IMR-90 (cell line): ENCODE data around the gene OR9A2. TPM values are rescaled to one million over a fixed set of nuclear protein-coding genes. Genes with fewer than 3 reads are reported as not detected.

ENCODE experiments used
- ATAC-seq: fragments of 200-7000 bp; cut with Tn5 transposase; 2 replicates; pipeline ENCODE4 v1.9.1; 2020; ENCODE audit warnings: low read depth, mild to moderate bottlenecking, moderate library complexity
- BruUV-seq: library from RNA; stranded (reverse); fragments of 400-500 nt; replicated peaks from 2 replicates; lab custom pipeline; 2021; lab: Mats Ljungman, UMichigan
- CTCF ChIA-PET: fragments of 300-600 bp; formaldehyde crosslinking; extraction: SDS; loops from one replicate; lab custom pipeline; 2021; ENCODE audit warnings: antibody characterized with exemption; lab: Yijun Ruan, JAX
- POLR2A ChIA-PET: fragments of 300-600 bp; sonication (Branson Sonifier 250); formaldehyde crosslinking; loops from one replicate; lab custom pipeline; 2022; ENCODE audit warnings: antibody characterized with exemption; ENCODE audit not compliant: unreplicated experiment; lab: Charles Lee
- DNase-seq: peaks from one replicate; pipeline ENCODE4 v3.0.0; 2013
- H2AFZ ChIP-seq: replicated peaks from 2 replicates; pipeline ENCODE3; 2013; ENCODE audit warnings: low read length, mild to moderate bottlenecking; ENCODE audit not compliant: poor library complexity
- H2AK5ac ChIP-seq: 2 replicates; pipeline ENCODE4 v1.6.1; 2013; ENCODE audit warnings: low read depth, low read length, inconsistent platforms
- H2AK9ac ChIP-seq: replicated peaks from 2 replicates; pipeline ENCODE3; 2013; ENCODE audit warnings: mild to moderate bottlenecking, low read depth, low read length, moderate library complexity; ENCODE audit not compliant: poor library complexity
- H2BK120ac ChIP-seq: 2 replicates; pipeline ENCODE4 v1.6.1; 2013; ENCODE audit warnings: low read depth, low read length, inconsistent platforms
- H2BK15ac ChIP-seq: 3 replicates; pipeline ENCODE4 v1.6.1; 2013; ENCODE audit warnings: low read depth, low read length, inconsistent platforms
- H2BK20ac ChIP-seq: 2 replicates; pipeline ENCODE4 v1.6.1; 2013; ENCODE audit warnings: low read depth, mild to moderate bottlenecking, inconsistent platforms, low read length, moderate library complexity
- H2BK5ac ChIP-seq: 2 replicates; pipeline ENCODE4 v1.6.1; 2013; ENCODE audit warnings: mild to moderate bottlenecking, low read depth, low read length, inconsistent platforms; ENCODE audit not compliant: poor library complexity, severe bottlenecking
- H3K14ac ChIP-seq: replicated peaks from 2 replicates; pipeline ENCODE4 v1.6.1; 2013; ENCODE audit warnings: low read depth, low read length, inconsistent platforms
- H3K18ac ChIP-seq: 2 replicates; pipeline ENCODE4 v1.6.1; 2013; ENCODE audit warnings: low read depth, low read length, control low read depth
- H3K23ac ChIP-seq: 2 replicates; pipeline ENCODE4 v1.6.1; 2013; ENCODE audit warnings: low read depth, low read length, inconsistent platforms
- H3K27ac ChIP-seq: 2 replicates; pipeline ENCODE4 v1.5.1; 2013; ENCODE audit warnings: mild to moderate bottlenecking, control low read depth, low read length; ENCODE audit not compliant: insufficient read depth
- H3K27me3 ChIP-seq: 2 replicates; pipeline ENCODE4 v1.6.1; 2013; ENCODE audit warnings: low read length; ENCODE audit not compliant: control insufficient read depth, insufficient read depth
- H3K36me3 ChIP-seq: 2 replicates; pipeline ENCODE4 v1.6.1; 2013; ENCODE audit warnings: low read length, mixed read lengths; ENCODE audit not compliant: control insufficient read depth, insufficient read depth
- H3K4ac ChIP-seq: 2 replicates; pipeline ENCODE4 v1.6.1; 2013; ENCODE audit warnings: low read depth, low read length, inconsistent platforms
- H3K4me1 ChIP-seq: 2 replicates; pipeline ENCODE4 v1.6.1; 2013; ENCODE audit warnings: low read length, mixed read lengths; ENCODE audit not compliant: control insufficient read depth, insufficient read depth
- H3K4me2 ChIP-seq: 2 replicates; pipeline ENCODE4 v1.6.1; 2013; ENCODE audit warnings: low read depth, mild to moderate bottlenecking, control low read depth, low read length, moderate library complexity
- H3K4me3 ChIP-seq: 2 replicates; pipeline ENCODE4 v1.5.1; 2013; ENCODE audit warnings: low read depth, mild to moderate bottlenecking, control low read depth, low read length, moderate library complexity; ENCODE audit not compliant: insufficient read depth
- H3K56ac ChIP-seq: 2 replicates; pipeline ENCODE4 v1.6.1; 2013; ENCODE audit warnings: low read length, inconsistent platforms; ENCODE audit not compliant: insufficient read depth; ENCODE audit errors: extremely low read depth
- H3K79me1 ChIP-seq, 2 experiments: 2 replicates each; pipeline ENCODE4 v1.6.1; 2013; ENCODE audit warnings: low read length in 2 of 2, inconsistent platforms in 1 of 2, low read depth in 1 of 2
- H3K9ac ChIP-seq: 2 replicates; pipeline ENCODE4 v1.6.1; 2013; ENCODE audit warnings: low read depth, low read length, control low read depth
- H3K9me1 ChIP-seq: 2 replicates; pipeline ENCODE4 v1.6.1; 2013; ENCODE audit warnings: low read length, inconsistent platforms; ENCODE audit not compliant: insufficient read depth
- H3K9me3 ChIP-seq: 2 replicates; pipeline ENCODE4 v1.6.1; 2013; ENCODE audit warnings: low read length; ENCODE audit not compliant: control insufficient read depth, insufficient read depth
- H4K20me1 ChIP-seq: 2 replicates; pipeline ENCODE4 v1.6.1; 2013; ENCODE audit warnings: low read length, inconsistent platforms; ENCODE audit not compliant: insufficient read depth
- H4K5ac ChIP-seq: 2 replicates; pipeline ENCODE4 v1.6.1; 2013; ENCODE audit warnings: mild to moderate bottlenecking, low read depth, low read length, control low read depth
- H4K8ac ChIP-seq, 2 experiments: 2 replicates each; pipeline ENCODE4 v1.6.1; 2013; ENCODE audit warnings: low read depth in 2 of 2, low read length in 2 of 2, control low read depth in 1 of 2, inconsistent platforms in 1 of 2
- H4K91ac ChIP-seq: 2 replicates; pipeline ENCODE4 v1.6.1; 2013; ENCODE audit warnings: low read depth, low read length, inconsistent platforms; ENCODE audit not compliant: insufficient read depth
- CTCF ChIP-seq: conservative IDR thresholded peaks from 2 replicates; pipeline ENCODE4 v1.5.1; 2012; ENCODE audit warnings: mild to moderate bottlenecking, low read depth, low read length, improper control_type of control experiment
- RAD21 ChIP-seq: IDR thresholded peaks from 2 replicates; pipeline ENCODE4 v1.6.1; 2012; ENCODE audit warnings: low read length, improper control_type of control experiment
- SMC3 ChIP-seq: fragments of 150-350 bp; IDR thresholded peaks from 2 replicates; pipeline ENCODE4 v1.6.1; 2016; ENCODE audit warnings: low read depth, mild to moderate bottlenecking, antibody characterized with exemption, low read length, moderate library complexity
- USF2 ChIP-seq: fragments of 150-350 bp; IDR thresholded peaks from 2 replicates; pipeline ENCODE4 v1.6.1; 2017; ENCODE audit warnings: mild to moderate bottlenecking, antibody characterized with exemption, low read length, low read depth
- WGBS, 2 experiments: methylation state at CpG; one replicate each; pipeline versions ENCODE4 v1.1.5 to v1.1.7; 2013; ENCODE audit warnings: missing lambda C conversion rate in 2 of 2; ENCODE audit not compliant: insufficient read length in 1 of 2; ENCODE audit errors: extremely low coverage in 2 of 2; 5-methylcytosine and 5-hydroxymethylcytosine counted together
- dilution Hi-C: fragments of 300-500 bp; cut with HindIII; formaldehyde crosslinking; loops from one replicate; pipeline ENCODE4 v1.14.3; 2018; ENCODE audit warnings: low sequenced_read_pairs; ENCODE audit not compliant: unreplicated experiment
- in situ Hi-C: fragments of 300-500 bp; cut with MboI; formaldehyde crosslinking; loops from 3 replicates; pipeline ENCODE4 v1.14.3; 2019; ENCODE audit warnings: low sequenced_read_pairs, inconsistent platforms, mixed read lengths
- intact Hi-C: fragments of 100-400 bp; cut with micrococcal nuclease; formaldehyde crosslinking; loops from 2 replicates; pipeline ENCODE4 v1.10.0; 2022
- polyA plus RNA-seq, 3 experiments: library from polyadenylated mRNA; depleted of rRNA; stranded (reverse); fragments of >200 nt; gene quantifications; 2 replicates each; pipeline ENCODE4 v1.2.3, GENCODE V29; 2012; ENCODE audit warnings: low replicate concordance in 1 of 3
- total RNA-seq: library from RNA; depleted of rRNA; stranded (reverse); fragments of >200 nt; gene quantifications from 2 replicates; pipeline ENCODE4 v1.2.3, GENCODE V29; 2012

Gene OR9A2
- total and polyA plus RNA-seq, 2 of the 4 experiments (the other 2 are of a cell fraction): not detected

GRCh38 chr7:143003393-143004051 is 23.4 kb downstream of the OR9A2 start:
- no peak overlapping the region for H3K4ac ChIP-seq
- POLR2A ChIA-PET: no interaction called here
- H2AK9ac ChIP-seq: no peak overlapping the region
- DNase-seq (peak; percentile 44), ATAC-seq (peak; percentile 64; the same call in 1 of the 2 replicates)
- intact Hi-C loops (loop anchor here (1.0 to 10.0 kb wide), 4 partner anchors 149 to 469 kb away; no protein-coding TSS in a partner anchor), dilution Hi-C loops (no loop called here), in situ Hi-C loops (loop anchor here (25.0 kb wide), 1 partner anchor 434 kb away; the partner anchor contains the start of gene TAS2R60)
- no peak overlapping the region for H4K91ac ChIP-seq
- H2BK15ac ChIP-seq: no peak overlapping the region
- H3K27me3 ChIP-seq: peaks cover 2% of the 10 kb centered on the region; the same call in 1 of the 2 replicates
- H3K56ac ChIP-seq: no peak overlapping the region
- no peak overlapping the region for H2BK120ac ChIP-seq
- no peak overlapping the region for H2BK5ac ChIP-seq
- H3K23ac ChIP-seq: no peak overlapping the region
- peak overlapping the region; percentile 33; the same call in 1 of the 2 replicates for H3K4me3 ChIP-seq
- no peaks in the 10 kb centered on the region for H3K36me3 ChIP-seq
- H3K9me3 ChIP-seq: no peaks in the 10 kb centered on the region
- no peak overlapping the region for H4K5ac ChIP-seq
- H2BK20ac ChIP-seq: no peak overlapping the region
- no peak overlapping the region for H4K8ac ChIP-seq
- H3K4me1 ChIP-seq: no peaks in the 10 kb centered on the region
- H2AFZ ChIP-seq: peak overlapping the region; percentile 87
- WGBS, 2 experiments: 35% methylated on average over 4 of the region's 6 CpGs; no CpG with 5 or more reads in 1 of the 2 experiments
- H3K9ac ChIP-seq: no peak overlapping the region
- no peaks in the 10 kb centered on the region for H4K20me1 ChIP-seq
- H3K79me1 ChIP-seq: no peaks in the 10 kb centered on the region
- peak; percentile 58 for TF ChIP-seq SMC3
- no peak for TF ChIP-seq USF2
- peak; percentile 75 for TF ChIP-seq CTCF
- peak; percentile 49 for TF ChIP-seq RAD21
- no peak overlapping the region for H3K14ac ChIP-seq
- H2AK5ac ChIP-seq: no peak overlapping the region
- CTCF ChIA-PET: interaction anchor here (0.5 to 4.9 kb wide), 5 partner anchors 9 to 867 kb away, joined by 3 to 28 read pairs (median 4); no protein-coding TSS in a partner anchor
- H3K9me1 ChIP-seq: no peaks in the 10 kb centered on the region
- no TSS peak for BruUV-seq
- H3K27ac ChIP-seq: no peak overlapping the region
- H3K18ac ChIP-seq: no peak overlapping the region
- peak overlapping the region; percentile 82 for H3K4me2 ChIP-seq
